Natural killer cell (primary cell): ENCODE measurements around the gene CDADC1. TPM values are rescaled to one million over a fixed set of nuclear protein-coding genes. Genes with fewer than 3 reads are reported as not detected.

Source experiments
- ATAC-seq, 3 donors: fragments of 150-1000 bp in 2 of 3; fragments of 200-7000 bp in 1 of 3; cut with Tn5 transposase; 1 replicate in 1 of 3; 2 replicates in 2 of 3; pipeline ENCODE4 v1.10.0; 2021; ENCODE audit warnings: mild to moderate bottlenecking in 2 of 3, moderate library complexity in 2 of 3
- DNase-seq, 2 donors: peaks; one replicate each; pipeline versions ENCODE4 v3.0.0 to v3.0.0-alpha.2; 2013 to 2021; ENCODE audit warnings: mixed read lengths in 1 of 2
- H3K27ac ChIP-seq: one replicate; pipeline ENCODE4 v1.5.1; 2013; ENCODE audit warnings: mild to moderate bottlenecking, low read length
- H3K27me3 ChIP-seq: one replicate; pipeline ENCODE4 v1.6.1; 2013; ENCODE audit warnings: low read length; ENCODE audit not compliant: control insufficient read depth, insufficient read depth
- H3K36me3 ChIP-seq: one replicate; pipeline ENCODE4 v1.6.1; 2013; ENCODE audit warnings: low read length; ENCODE audit not compliant: control insufficient read depth, insufficient read depth
- H3K4me1 ChIP-seq: one replicate; pipeline ENCODE4 v1.6.1; 2013; ENCODE audit warnings: low read length; ENCODE audit not compliant: control insufficient read depth, insufficient read depth
- H3K4me3 ChIP-seq: one replicate; pipeline ENCODE4 v1.5.1; 2013; ENCODE audit warnings: low read length
- H3K9me3 ChIP-seq: one replicate; pipeline ENCODE4 v1.6.1; 2013; ENCODE audit warnings: low read length; ENCODE audit not compliant: control insufficient read depth, insufficient read depth
- H3K27ac Mint-ChIP-seq, 2 donors: one replicate each; pipeline ENCODE4 v1.8.0; 2022; ENCODE audit warnings: mild to moderate bottlenecking in 2 of 2, mixed read lengths in 2 of 2, moderate library complexity in 1 of 2
- H3K27me3 Mint-ChIP-seq, 2 donors: one replicate each; pipeline ENCODE4 v1.8.0; 2022; ENCODE audit warnings: low read depth in 2 of 2, mixed read lengths in 2 of 2
- H3K36me3 Mint-ChIP-seq: one replicate; pipeline ENCODE4 v1.8.0; 2022; ENCODE audit warnings: mixed read lengths
- H3K4me1 Mint-ChIP-seq, 2 donors: one replicate each; pipeline ENCODE4 v1.8.0; 2022; ENCODE audit warnings: mixed read lengths in 2 of 2
- H3K4me3 Mint-ChIP-seq: one replicate; pipeline ENCODE4 v1.8.0; 2022; ENCODE audit warnings: mild to moderate bottlenecking, moderate library complexity, mixed read lengths
- H3K9me3 Mint-ChIP-seq, 2 donors: one replicate each; pipeline ENCODE4 v1.8.0; 2022; ENCODE audit warnings: mixed read lengths in 2 of 2
- CTCF ChIP-seq: fragments of 200-600 bp; IDR thresholded peaks from one replicate; pipeline ENCODE4 v1.8.0; 2022; ENCODE audit warnings: antibody characterized with exemption
- WGBS: methylation state at CpG from one replicate; pipeline ENCODE4 v1.1.7; 2013; ENCODE audit warnings: missing lambda C conversion rate; ENCODE audit not compliant: insufficient coverage; 5-methylcytosine and 5-hydroxymethylcytosine counted together
- intact Hi-C: fragments of 100-400 bp; cut with micrococcal nuclease; formaldehyde crosslinking; loops from one replicate; pipeline ENCODE4 v1.14.2; 2022
- total RNA-seq, 4 donors: library from RNA; stranded (reverse); fragments of 120-200 nt in 1 of 4; gene quantifications; one replicate each; pipeline versions ENCODE4 v1.2.3 to v1.2.4, GENCODE V29; 2013 to 2022

Gene CDADC1
- total RNA-seq, 3 donors from 2014 or later (not counting 1 experiment from before 2014, with no cell fraction given) = 32.0 to 39.4 (median 33.6) TPM

- Histone ChIP-seq H3K36me3 (no peaks in the 10 kb centered on the region), H3K27me3 (peaks cover 16% of the 10 kb centered on the region), H3K27ac (no peak overlapping the region), H3K9me3 (no peaks in the 10 kb centered on the region), H3K4me1 (peaks cover 19% of the 10 kb centered on the region), H3K4me3 (no peak overlapping the region)
- peaks cover 16 to 21% of the 10 kb centered on the region in 2 donors for H3K4me1 Mint-ChIP-seq
- H3K27ac Mint-ChIP-seq = no peak overlapping the region
- H3K36me3 Mint-ChIP-seq = no peaks in the 10 kb centered on the region
- H3K27me3 Mint-ChIP-seq = peaks cover 44 to 47% of the 10 kb centered on the region in 2 donors
- no peak for DNase-seq
- ATAC-seq = no peak
- no peaks in the 10 kb centered on the region for H3K9me3 Mint-ChIP-seq
- H3K4me3 Mint-ChIP-seq = peak overlapping the region; percentile 13
- no peak for TF ChIP-seq CTCF
- 91% methylated on average over 17 of the region's 17 CpGs for WGBS
- intact Hi-C loops = loop anchor here (5.0 kb wide), 1 partner anchor 64 kb away; no protein-coding TSS in a partner anchor
Observed at GRCh38 chr13:49217962-49218492, 29.7 kb upstream of the CDADC1 start.

- Mint-ChIP-seq H3K27ac (no peak overlapping the region), H3K27me3 (peaks cover 44 to 47% of the 10 kb centered on the region in 2 donors), H3K4me1 (peaks cover 16 to 21% of the 10 kb centered on the region in 2 donors), H3K9me3 (no peaks in the 10 kb centered on the region), H3K4me3 (peak overlapping the region; percentile 78), H3K36me3 (no peaks in the 10 kb centered on the region)
- Histone ChIP-seq H3K27me3 (peaks cover 16% of the 10 kb centered on the region), H3K36me3 (no peaks in the 10 kb centered on the region), H3K27ac (no peak overlapping the region), H3K9me3 (no peaks in the 10 kb centered on the region), H3K4me3 (no peak overlapping the region), H3K4me1 (peaks cover 19% of the 10 kb centered on the region)
- WGBS = 77% methylated on average over 25 of the region's 25 CpGs
- intact Hi-C loops = loop anchor here (5.0 kb wide), 1 partner anchor 64 kb away; no protein-coding TSS in a partner anchor
- no peak for ATAC-seq
- DNase-seq = no peak
- no peak for TF ChIP-seq CTCF
Observed at GRCh38 chr13:49218493-49219051, 29.2 kb upstream of the CDADC1 start.

GRCh38 chr13:49219647-49220035, 28.1 kb upstream of the CDADC1 start:
- Mint-ChIP-seq H3K4me1 (peaks cover 13 to 19% of the 10 kb centered on the region in 2 donors), H3K36me3 (no peaks in the 10 kb centered on the region), H3K9me3 (no peaks in the 10 kb centered on the region), H3K4me3 (peak overlapping the region; percentile 52), H3K27ac (no peak overlapping the region), H3K27me3 (peaks cover 44 to 47% of the 10 kb centered on the region in 2 donors)
- ATAC-seq = no peak
- Histone ChIP-seq H3K4me3 (no peak overlapping the region), H3K36me3 (no peaks in the 10 kb centered on the region), H3K27me3 (peaks cover 16% of the 10 kb centered on the region), H3K9me3 (no peaks in the 10 kb centered on the region), H3K27ac (no peak overlapping the region), H3K4me1 (peaks cover 17% of the 10 kb centered on the region)
- 26% methylated on average over 17 of the region's 17 CpGs for WGBS
- no peak for TF ChIP-seq CTCF
- intact Hi-C loops = loop anchor here (5.0 kb wide), 1 partner anchor 63 kb away; no protein-coding TSS in a partner anchor
- DNase-seq = no peak
